GM19043 (cell line): Measurements from ENCODE around the gene VWC2.
"Not testable (repeated sequence)": the region's sequence is repeated elsewhere in the genome, so short reads cannot be mapped to it uniquely, and the experiment has no call there.

Source experiments
- ATAC-seq: cut with Tn5 transposase; IDR thresholded peaks from one replicate; pipeline ENCODE4 v1.9.1; 2021; ENCODE audit warnings: low read depth; ENCODE audit not compliant: unreplicated experiment

The VWC2 gene

DNA sequence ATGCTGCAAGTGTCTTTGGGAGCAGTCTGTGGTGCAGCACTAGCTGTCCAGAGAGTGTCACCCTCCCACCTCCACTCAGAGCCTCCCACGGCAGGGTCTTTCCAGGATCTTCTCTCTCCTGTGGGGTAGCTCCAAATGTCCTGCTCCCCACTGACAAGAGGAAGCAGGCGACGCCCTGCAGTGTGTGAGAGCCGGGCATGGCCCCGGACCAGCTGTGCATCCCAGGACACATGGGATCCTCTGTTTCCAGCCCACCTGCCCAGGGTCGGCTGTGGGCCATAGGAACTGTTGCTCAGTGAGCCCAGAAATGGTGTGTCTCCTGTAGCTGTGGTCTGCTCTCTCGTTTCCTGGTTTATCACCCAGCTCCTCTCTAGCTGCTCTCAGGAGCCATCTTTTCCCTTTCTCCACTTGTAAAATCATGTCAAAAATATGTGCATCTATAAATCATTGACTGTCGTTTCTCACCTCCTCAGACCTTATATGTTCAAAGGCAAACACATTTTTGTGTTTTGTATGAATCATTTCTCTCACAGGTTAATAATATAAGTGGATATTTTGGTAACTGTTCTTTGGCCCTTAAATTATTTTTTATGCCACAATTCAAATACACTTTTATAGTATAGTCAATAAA, 74.9 kb downstream of the VWC2 start:
- no peak for ATAC-seq

DNA sequence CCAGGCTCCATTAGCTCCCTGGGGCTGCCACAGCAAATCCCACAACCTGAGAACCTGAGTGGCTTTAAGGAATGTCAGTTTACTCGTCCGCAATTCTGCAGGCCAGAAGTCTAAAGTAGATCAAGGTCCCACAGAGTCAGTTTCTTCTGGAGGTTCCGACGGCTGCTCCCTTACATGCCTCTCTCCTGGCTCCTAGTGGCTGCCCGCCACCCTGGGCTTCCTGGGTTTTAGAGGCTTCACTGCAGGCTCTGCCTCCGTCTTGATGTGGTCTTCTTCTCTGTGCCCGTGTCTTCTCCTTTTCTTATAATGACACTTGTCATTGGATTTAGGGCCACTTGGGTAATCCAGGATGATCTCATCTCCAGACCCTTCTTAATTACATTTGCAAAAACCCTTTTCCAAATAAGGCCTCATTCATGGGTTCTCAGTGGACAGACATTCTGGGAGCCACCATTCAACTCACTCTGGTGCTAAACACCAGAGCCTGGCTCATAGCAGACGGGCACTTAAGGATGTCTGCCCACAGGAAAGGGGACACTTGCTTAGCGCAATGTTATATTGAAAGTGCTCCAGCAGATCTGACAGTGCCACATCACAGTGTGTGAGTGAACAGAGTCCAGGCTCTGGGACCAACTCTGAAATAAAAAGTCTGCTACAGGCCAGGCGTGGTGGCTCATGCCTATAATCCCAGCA, 77.6 kb downstream of the VWC2 start:
- ATAC-seq, result no peak

DNA sequence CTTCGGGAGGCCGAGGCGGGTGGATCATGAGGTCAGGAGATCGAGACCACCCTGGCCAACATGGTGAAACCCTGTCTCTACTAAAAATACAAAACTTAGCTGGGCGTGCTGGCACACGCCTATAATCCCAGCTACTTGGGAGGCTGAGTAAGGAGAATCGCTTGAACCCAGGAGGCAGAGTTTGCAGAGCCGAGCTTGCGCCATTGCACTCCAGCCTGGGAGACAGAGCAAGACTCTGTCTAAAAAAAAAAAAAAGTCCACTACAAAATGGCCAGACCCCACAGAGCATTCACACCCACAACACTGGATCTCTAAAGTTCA, 78.1 kb downstream of the VWC2 start:
- ATAC-seq, result not testable (repeated sequence)

DNA sequence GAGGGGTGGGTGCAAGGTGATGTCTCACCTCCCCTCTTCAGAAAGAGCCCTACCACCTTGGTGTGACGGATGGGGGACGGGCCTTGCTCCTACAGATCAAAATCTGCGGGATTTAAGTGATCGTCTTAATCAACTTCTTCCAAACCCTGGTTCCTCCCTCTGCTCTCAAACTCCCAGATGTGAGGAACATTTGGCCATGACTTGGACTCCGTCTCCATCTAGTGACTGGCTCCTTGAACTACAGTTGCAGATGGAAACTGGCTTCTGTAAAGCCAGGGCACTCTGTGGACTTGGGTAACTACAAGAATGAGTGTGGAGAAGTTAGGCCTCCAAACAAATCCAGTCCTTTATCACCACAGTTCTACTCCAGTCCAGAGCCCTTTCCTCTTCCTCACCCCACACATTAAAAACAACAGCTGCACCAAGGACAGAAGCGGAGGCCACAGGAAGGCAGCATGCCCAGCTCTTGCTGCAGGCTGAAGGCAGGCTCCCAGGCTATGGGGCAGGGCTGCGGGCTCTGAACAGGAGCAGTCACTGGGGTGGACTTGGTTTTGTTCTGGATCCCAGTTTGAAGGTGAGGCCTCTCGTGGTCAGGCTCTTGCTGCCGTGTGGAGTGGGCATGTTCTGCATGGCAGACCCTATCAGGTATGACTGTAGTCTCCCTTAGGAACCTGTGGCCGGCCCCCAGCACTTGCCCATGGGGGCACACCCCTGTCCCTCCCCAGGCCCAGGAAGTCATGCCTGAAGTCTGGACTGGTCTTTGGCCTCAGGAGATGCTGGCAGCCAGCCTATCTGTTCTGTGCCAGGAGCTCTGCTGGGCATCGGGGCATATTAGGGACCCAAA, 79.4 kb downstream of the VWC2 start:
- no peak for ATAC-seq

DNA sequence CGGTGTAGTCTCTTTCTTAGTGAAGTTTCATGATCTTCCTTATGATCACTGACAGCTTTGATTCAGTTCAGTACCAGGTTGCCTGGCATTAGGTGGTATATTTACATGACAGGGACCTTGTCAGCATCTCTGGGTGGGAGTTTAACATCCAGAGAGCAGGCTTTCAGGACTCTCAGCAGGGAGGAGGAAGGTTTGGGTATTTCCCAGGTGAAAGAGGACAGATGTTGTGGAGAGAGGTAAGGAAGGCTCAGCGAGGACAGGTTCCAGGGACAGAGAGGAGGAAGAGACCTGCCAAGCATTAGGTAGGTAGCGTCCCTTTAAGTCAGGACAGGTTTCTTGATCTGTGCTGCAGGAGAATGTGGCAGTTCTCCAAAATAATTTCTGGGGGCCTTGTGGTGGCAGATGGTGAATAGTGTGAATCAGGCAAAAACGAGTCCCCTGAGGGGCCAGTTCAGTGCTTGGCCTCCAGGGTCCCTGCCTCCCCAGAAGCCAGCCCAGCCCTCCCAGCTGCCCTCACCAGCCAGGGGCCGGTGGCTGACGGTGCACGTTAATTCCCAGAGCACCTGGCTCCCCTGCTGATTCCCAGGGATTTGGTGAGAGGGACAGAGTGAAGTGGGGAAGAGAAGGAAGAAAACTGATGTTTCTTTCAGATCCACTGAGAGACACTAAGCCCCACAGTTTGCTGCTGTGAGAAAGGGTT, 82.0 kb downstream of the VWC2 start:
- no peak for ATAC-seq

DNA sequence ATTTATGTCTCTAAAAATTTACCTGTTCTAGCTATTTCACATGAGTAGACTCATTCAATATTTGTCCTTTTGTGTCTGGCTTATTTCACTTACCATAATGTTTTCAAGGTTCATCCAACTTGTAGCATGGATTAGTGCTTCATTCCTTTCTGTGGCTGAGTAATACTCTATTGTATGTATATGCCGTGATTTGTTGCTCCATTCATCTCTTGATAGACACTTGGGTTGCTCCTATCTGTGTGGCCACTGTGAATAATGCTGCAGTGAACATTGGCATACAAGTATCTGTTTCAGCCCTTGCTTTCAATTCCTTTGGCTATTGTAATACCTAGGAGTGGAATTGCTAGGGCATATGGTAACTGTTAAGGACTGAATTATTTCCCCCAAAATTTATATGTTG, 86.9 kb downstream of the VWC2 start:
- no peak for ATAC-seq

DNA sequence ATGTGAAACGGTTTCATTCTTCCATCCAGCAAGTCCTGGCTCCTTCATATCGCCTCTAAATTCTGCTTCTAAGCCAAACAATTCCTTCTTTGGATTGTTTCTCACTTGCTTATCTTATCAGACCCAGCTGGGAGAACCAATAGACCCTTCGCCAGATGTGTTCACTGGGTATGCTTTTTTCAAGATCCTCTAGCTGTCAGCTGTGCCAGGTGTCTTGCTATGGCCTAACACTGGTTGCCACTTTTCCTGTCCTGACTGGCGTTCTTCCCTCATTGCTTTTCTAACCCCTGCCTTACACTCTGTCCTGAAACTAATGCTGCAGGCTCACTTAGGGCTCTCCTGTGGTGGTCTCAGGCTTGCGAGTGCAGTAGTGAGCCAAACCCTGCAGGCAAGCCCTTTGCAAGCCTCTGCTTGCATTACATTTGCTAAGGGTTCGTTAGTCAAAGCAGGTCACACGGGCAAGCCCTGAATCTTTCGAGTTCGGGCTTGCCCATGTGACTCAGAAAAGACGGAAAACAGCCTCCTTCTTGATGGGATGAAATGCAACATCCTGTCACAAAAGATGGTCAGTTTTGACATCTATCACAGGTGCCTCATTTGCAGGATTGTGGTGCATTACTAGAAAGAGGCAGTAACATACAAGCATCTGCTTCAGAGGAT, 92.8 kb downstream of the VWC2 start:
- ATAC-seq, result no peak

DNA sequence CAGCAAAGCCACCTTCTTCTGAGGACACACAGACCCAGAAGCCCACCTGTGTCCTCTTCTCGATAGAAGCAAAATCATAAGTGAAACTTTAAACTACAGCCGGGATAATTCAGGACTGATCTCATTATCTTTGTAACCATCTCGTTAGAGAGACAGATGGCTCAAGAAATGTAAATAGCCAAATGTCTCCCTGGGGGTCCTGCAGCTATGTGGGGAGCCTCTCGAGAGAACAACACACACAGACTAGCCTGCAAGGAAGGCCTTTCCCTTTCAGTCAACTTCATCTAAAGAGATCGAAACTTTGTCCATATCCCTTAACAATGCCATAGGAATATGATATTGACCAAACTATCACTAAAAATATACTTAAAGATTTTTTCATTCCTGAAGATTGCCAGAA, 93.5 kb downstream of the VWC2 start:
- ATAC-seq, result no peak

DNA sequence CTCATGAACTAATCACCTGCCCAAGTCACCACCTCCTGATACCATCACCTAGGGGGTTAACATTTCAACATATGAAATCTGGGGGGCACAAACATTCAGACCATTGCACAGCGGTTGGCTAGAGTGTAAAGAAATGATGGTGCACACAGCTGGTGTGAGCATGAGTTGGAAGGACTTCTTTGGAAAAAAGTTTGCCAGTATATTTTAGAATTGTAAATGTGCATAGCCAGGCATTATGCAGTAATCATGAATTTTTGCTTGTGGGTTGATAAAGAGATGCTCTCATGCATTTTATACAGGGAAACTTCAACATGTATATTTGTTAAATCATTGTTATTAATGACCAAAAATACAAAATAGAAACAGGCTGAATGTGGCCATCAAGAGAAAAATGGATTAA, 100.0 kb downstream of the VWC2 start:
- ATAC-seq, result no peak

DNA sequence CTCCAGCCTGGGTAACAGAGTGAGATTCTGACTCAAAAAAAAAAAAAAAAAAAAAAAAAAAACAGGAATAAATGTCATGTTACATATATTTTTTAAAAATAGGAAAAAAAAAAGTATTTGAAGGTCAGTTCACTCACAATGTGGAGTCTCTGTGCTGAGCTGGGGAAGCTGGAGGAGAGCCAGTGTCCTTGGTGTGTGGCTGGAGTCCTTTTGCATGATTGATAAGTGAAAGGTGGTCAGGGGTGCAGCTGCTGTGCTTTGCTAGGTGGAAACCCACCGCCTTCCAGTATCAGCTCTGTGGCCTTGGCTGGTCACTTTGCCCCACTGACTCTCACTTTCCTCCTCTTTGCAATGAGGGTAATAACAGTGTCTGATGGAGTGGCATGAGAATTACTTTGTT, 101.9 kb downstream of the VWC2 start:
- no peak for ATAC-seq

DNA sequence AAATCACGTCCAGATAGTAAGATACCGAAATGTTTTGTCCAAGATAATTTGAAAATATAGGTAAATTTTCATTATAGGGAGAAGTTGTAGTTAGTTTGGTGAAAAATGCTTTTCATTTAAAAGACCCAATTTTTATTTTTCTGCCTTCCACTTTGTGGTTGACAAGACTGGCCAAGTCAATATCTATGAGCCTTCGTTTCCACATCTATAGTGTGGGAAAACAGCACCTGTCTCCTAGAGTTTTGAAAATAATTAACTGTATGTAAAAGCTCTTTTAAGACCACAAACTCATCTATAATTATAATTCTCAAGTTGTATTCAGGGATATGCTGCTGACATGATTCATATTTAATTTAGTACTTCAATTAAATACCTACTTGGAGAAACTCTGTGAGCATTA, 102.8 kb downstream of the VWC2 start:
- ATAC-seq, result no peak

DNA sequence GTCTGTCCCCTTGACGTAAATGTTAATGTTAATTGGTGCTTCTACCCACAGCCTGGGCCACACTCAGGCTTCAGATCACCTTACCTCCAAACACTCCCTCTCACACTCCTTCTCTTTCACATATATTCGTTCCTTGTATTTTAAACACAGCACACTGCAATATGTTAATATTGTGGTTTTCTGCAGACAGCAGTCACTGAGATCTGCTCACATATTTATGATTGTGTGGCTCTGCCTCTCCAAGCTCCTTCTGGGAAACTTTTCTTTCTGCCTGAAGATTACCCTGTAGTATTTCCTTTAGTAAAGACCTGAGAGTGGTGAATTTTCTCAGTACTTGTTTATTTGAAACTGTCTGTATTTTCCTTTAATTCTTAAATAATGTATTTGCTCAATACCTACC, 104.7 kb downstream of the VWC2 start:
- ATAC-seq, result no peak

DNA sequence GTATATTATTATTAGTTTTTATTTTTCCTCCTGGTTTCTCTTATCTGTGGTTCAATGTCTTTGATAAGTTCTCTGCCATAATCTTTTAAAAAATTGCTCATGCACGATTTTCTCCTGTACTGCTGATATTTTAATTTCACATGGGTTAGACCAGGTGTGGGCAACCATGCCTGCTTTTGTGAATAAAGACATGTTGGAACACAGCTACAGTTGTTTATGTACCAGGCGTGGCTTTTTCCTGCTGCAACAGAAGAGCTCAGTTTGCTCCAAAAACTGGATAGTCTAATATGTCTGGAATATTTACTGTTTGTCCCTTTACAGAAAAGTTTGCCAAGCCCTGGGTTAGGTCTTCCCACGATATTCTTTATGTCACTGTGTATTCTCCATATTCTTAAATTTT, 105.2 kb downstream of the VWC2 start:
- no peak for ATAC-seq

DNA sequence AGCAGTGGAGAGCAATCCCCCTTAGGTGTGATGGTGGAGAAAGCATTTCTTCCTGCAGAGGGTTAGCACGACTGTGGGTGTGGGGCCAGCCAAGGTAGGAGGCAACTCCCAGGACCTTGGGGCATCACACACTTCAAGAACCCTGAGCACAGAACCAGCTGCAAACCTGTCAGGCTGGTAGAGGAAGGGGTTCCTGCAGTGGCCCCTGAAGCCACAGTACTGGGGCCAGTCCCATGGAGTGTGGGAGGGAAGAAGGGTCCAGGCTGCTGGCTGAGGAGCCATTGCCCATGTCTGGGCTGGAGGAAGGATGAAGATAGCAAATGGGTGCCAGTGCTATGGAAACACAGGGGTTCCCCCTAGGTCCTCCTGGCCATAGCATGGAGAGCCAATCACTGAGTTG, 110.5 kb downstream of the VWC2 start:
- no peak for ATAC-seq

DNA sequence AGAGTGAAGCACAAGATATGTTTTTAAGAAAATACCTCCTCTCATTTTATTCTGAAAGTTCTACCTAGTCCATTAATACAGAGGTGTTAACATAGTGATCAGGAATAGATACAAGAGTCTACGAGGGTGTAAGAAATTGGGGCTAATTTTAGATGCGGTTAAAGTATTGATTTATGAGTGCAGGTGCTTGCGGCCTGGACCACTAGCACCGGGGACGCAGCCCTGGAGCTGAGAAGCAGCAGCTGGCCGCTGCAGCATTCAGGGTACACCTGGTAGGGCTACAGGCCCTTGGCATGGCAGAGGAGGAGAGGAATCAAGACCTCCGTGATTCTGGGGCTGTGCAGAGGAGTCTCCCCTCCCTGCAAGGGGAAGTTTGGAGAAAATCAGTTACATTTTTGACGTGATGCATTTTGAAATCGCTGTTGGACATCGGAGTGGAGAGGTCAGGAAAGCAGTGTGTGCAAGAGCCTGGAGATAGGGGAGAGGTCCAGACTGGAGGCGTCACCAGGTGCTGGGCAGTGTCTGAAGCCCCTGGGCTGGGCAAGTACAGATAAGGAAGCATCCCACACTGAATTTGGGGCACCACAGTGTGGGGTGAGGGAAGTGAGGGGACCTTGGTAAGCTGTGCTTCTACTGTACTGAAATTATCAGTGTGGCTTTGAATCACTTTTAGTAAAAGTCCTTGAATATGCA, 112.3 kb downstream of the VWC2 start:
- ATAC-seq, result no peak

DNA sequence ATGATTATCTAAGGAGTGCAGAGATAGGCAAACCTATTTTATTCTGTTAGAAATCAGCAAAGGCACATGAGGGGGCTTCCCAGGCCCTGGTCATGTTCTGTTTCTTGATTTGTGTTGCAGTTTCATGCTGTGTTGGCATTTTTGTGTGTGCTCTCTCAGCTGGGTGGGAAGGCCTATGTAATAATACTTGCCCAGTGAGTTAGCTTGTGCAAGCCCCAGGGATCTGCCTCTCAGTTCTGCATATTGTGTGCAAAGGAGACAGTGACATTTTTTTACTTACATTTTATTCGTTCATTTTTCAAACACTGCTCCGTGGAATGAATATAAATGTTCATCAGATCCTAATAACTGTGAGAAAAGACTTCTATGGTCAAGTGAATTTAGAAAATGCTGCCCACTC, 119.0 kb downstream of the VWC2 start:
- no peak for ATAC-seq

DNA sequence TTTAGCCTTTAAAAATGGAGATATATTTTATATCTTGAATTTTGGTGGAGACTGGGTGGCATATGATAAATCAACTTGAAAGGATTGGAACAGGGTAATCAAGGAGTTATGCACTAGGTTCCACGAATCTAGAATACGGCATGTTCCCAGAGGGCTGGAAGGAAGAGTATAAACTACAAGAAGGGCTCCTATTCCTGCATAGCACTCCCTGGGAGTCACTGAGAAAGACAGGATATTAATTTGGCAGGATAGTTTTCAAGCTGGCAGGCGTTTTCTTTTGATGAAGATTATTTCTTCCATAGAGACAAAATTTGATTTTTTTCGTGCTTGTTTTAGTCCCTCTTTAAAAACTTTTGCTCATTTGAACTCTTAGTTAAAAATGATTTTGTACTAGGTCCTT, 119.7 kb downstream of the VWC2 start:
- ATAC-seq, result no peak

DNA sequence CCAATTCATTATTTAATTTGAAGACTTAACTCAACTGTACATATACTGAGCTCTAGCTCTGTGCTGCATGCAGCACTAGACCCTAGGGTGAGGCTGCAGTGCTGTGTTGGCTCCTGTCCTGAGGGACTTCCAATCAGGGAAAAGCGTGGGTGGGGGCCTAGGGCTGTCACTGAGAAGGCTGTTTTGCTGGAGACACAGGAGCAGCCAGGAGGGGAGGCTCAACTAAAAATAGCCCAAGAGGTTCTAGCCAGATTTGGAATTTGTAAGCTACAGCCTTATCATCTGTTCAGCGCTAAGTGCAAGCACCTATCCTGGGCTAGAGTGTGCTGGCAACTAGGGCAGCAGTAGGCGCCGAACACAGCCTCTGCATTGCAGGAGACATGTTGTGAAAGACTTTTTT, 121.1 kb downstream of the VWC2 start:
- no peak for ATAC-seq

DNA sequence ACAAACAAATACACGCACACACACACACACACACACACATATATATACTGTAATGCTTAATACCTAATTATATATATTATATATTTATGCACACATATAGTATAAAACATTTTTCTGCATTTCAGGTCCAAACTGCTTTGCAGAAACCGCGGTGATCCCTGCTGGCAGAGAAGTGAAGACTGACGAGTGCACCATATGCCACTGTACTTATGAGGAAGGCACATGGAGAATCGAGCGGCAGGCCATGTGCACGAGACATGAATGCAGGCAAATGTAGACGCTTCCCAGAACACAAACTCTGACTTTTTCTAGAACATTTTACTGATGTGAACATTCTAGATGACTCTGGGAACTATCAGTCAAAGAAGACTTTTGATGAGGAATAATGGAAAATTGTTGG, 138.5 kb downstream of the VWC2 start:
- ATAC-seq, result no peak

DNA sequence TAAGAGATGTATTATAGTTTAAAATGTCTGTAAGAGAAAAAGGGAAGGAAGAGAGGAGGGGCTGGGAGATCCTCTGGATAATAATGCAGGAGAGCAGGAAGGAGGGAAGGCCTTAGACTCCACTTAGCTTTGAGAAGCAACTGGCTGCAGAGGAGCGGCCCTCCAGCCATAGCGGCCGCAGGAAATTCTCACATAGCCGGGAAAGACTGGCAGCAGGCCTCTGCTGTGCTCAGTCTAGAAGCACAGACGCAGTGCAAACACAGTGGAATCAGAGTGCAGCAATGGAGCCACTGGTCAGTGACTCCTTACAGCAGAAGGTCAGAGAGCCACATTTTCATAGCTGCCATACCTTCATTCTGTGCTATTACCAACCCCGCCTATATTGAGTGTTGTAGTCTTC, 153.3 kb downstream of the VWC2 start:
- no peak for ATAC-seq
